Hematopoietic multipotent progenitor cell treated with erythropoietin and hydrocortisone succinate and interleukin-3 and kit ligand, for 17 days (in vitro differentiated cells): Measurements from ENCODE around the gene ZBTB40.

Experiments
- DNase-seq: peaks from one replicate; pipeline ENCODE4 v3.0.0-alpha.2; 2015; ENCODE audit warnings: low spot score

The ZBTB40 gene

GRCh38 chr1:22530715-22531114, 79.1 kb downstream of the ZBTB40 start:
- DNase-seq: no peak

GRCh38 chr1:22531251-22531650, 79.6 kb downstream of the ZBTB40 start:
- no peak for DNase-seq

GRCh38 chr1:22533244-22533895, 81.7 kb downstream of the ZBTB40 start:
- DNase-seq: no peak

- no peak for DNase-seq
Measured at GRCh38 chr1:22534951-22535350, 83.3 kb downstream of the ZBTB40 start.

GRCh38 chr1:22535399-22535798, 83.7 kb downstream of the ZBTB40 start:
- no peak for DNase-seq

- DNase-seq: no peak
Measured at GRCh38 chr1:22536506-22536905, 84.9 kb downstream of the ZBTB40 start.

GRCh38 chr1:22537441-22538139, 85.9 kb downstream of the ZBTB40 start:
- DNase-seq: no peak

GRCh38 chr1:22539510-22540118, 88.0 kb downstream of the ZBTB40 start:
- no peak for DNase-seq

GRCh38 chr1:22540337-22540736, 88.7 kb downstream of the ZBTB40 start:
- no peak for DNase-seq

GRCh38 chr1:22542886-22543285, 91.2 kb downstream of the ZBTB40 start:
- DNase-seq: no peak

GRCh38 chr1:22543679-22544078, 92.0 kb downstream of the ZBTB40 start:
- no peak for DNase-seq

GRCh38 chr1:22544606-22545005, 93.0 kb downstream of the ZBTB40 start:
- no peak for DNase-seq

- DNase-seq: no peak
Measured at GRCh38 chr1:22545141-22545540, 93.5 kb downstream of the ZBTB40 start.

- no peak for DNase-seq
Measured at GRCh38 chr1:22547186-22547817, 95.7 kb downstream of the ZBTB40 start.

- no peak for DNase-seq
Measured at GRCh38 chr1:22547818-22548462, 96.3 kb downstream of the ZBTB40 start.

GRCh38 chr1:22550021-22550420, 98.4 kb downstream of the ZBTB40 start:
- no peak for DNase-seq

- no peak for DNase-seq
Measured at GRCh38 chr1:22551591-22551990, 99.9 kb downstream of the ZBTB40 start.

- DNase-seq: no peak
Measured at GRCh38 chr1:22552021-22552420, 100.4 kb downstream of the ZBTB40 start.

- DNase-seq: no peak
Measured at GRCh38 chr1:22553104-22553880, 101.6 kb downstream of the ZBTB40 start.

- no peak for DNase-seq
Measured at GRCh38 chr1:22553991-22554522, 102.4 kb downstream of the ZBTB40 start.

- no peak for DNase-seq
Measured at GRCh38 chr1:22555371-22555656, 103.7 kb downstream of the ZBTB40 start.
